Activated CD8-positive, alpha-beta T cell treated with anti-CD3 and anti-CD28 coated beads, Interleukin-2, amount 10 ng/mL, durations not matched to agents 7 days and 5 days (primary cell): ENCODE measurements around the gene UNK. TPM values are rescaled to one million over a fixed set of nuclear protein-coding genes. Genes with fewer than 3 reads are reported as not detected.
A peak's percentile ranks its signal among the peaks of the same experiment; 100 is the strongest.

Source experiments
- ATAC-seq: fragments of 150-1000 bp; cut with Tn5 transposase; one replicate; pipeline ENCODE4 v1.10.0; 2021; ENCODE audit warnings: moderate library complexity
- CTCF ChIA-PET: fragments of 350-600 bp; sonication (Branson Sonifier 250); formaldehyde crosslinking; loops from one replicate; lab custom pipeline; 2021; ENCODE audit warnings: antibody characterized with exemption; lab: Charles Lee
- POLR2A ChIA-PET: fragments of 350-600 bp; sonication (Branson Sonifier 250); formaldehyde crosslinking; loops from one replicate; lab custom pipeline; 2021; ENCODE audit warnings: antibody characterized with exemption; lab: Charles Lee
- DNase-seq: peaks from one replicate; pipeline ENCODE4 v3.0.0-alpha.2; 2020
- H3K27ac Mint-ChIP-seq: one replicate; pipeline ENCODE4 v1.8.0; 2021; ENCODE audit warnings: mild to moderate bottlenecking, mixed read lengths
- H3K27me3 Mint-ChIP-seq: one replicate; pipeline ENCODE4 v1.8.0; 2021; ENCODE audit warnings: low read depth, mixed read lengths
- H3K36me3 Mint-ChIP-seq: one replicate; pipeline ENCODE4 v1.8.0; 2021; ENCODE audit warnings: low read depth, mixed read lengths
- H3K4me1 Mint-ChIP-seq: one replicate; pipeline ENCODE4 v1.8.0; 2021; ENCODE audit warnings: low read depth, mixed read lengths
- H3K4me3 Mint-ChIP-seq: one replicate; pipeline ENCODE4 v1.8.0; 2021; ENCODE audit warnings: mild to moderate bottlenecking, mixed read lengths
- H3K9me3 Mint-ChIP-seq: one replicate; pipeline ENCODE4 v1.8.0; 2022; ENCODE audit warnings: mixed read lengths; ENCODE audit not compliant: insufficient read depth
- total RNA-seq, 2 experiments: library from RNA; stranded (reverse); gene quantifications; one replicate each; pipeline ENCODE4 v1.2.3, GENCODE V29; 2021

The UNK gene
- total RNA-seq, 2 experiments from 2014 or later = 30.2 to 31.0 TPM

GRCh38 chr17:75836605-75837004 lies 52.0 kb downstream of the UNK start:
- POLR2A ChIA-PET = interaction anchor here (0.5 to 17.8 kb wide), 3 partner anchors 9 to 59 kb away, joined by 3 to 205 read pairs (median 6); a partner anchor contains a TSS
- Mint-ChIP-seq H3K27me3 (no peaks in the 10 kb centered on the region), H3K9me3 (no peaks in the 10 kb centered on the region), H3K4me3 (no peak overlapping the region), H3K36me3 (peaks cover 64% of the 10 kb centered on the region), H3K4me1 (peaks cover 49% of the 10 kb centered on the region), H3K27ac (peak overlapping the region; percentile 11)
- DNase-seq (no peak), ATAC-seq (no peak)
- CTCF ChIA-PET = interaction anchor here (0.7 to 1.4 kb wide), 3 partner anchors 9 to 22 kb away, joined by 4 to 5 read pairs (median 5); no protein-coding TSS in a partner anchor

- Mint-ChIP-seq H3K4me3 (no peak overlapping the region), H3K36me3 (peaks cover 62% of the 10 kb centered on the region), H3K4me1 (peaks cover 42% of the 10 kb centered on the region), H3K27me3 (no peaks in the 10 kb centered on the region), H3K27ac (peak overlapping the region; percentile 33), H3K9me3 (no peaks in the 10 kb centered on the region)
- CTCF ChIA-PET = interaction anchor here (1.4 kb wide), 1 partner anchor 10 kb away, joined by 5 read pairs; no protein-coding TSS in a partner anchor
- POLR2A ChIA-PET = interaction anchor here (0.6 to 17.8 kb wide), 2 partner anchors 19 to 61 kb away, joined by 4 to 205 read pairs; a partner anchor contains a TSS
- DNase-seq (no peak), ATAC-seq (no peak)
These were observed 53.3 kb downstream of the UNK start for GRCh38 chr17:75837899-75838298.

- Mint-ChIP-seq H3K4me3 (no peak overlapping the region), H3K27ac (no peak overlapping the region)
These were observed 53.8 kb downstream of the UNK start for GRCh38 chr17:75838410-75838809.

DNA sequence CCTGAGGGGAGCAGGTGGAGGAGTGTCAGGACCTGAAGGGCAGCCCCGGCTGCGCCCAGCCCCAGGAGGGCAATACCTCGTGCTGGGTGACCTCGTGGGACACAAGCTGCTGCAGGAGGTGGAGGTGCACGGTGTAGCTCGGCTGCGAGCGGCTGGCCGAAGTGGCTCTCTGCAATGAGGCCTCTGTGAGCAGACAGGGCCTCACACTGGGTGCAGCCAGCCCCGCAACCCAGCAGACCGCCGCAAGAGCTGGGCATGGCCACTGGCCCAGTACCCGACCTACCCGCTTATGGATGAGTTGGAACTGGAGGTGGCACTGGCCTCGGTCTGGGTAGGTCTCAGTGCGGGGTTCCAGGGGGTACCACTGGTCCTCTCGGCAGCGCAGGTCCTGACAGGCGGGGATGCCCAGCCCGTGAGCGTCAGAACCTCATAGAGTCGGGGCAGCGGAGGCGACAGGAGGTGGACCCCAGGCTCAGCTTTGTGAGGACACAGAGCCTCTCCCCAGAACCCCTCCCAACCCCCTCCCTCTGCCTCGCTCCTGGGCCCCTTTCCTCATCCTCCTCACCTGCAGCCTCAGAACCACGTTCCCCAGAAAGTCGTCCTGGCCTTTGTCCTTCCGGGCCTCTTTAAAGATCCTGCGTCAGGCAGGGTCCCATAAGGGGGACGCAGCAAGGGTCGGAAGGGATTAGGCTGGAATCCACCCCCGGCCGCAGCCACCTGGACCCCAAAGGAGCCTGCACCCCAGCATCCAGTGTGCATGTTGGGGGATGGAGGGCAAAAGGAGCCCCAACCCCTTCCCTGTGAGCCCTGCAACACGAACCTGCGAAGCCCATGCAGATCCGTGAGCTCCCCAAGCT lies 55.6 kb downstream of the UNK start:
- CTCF ChIA-PET = interaction anchor here (0.8 kb wide), 1 partner anchor 8 kb away, joined by 3 read pairs; no protein-coding TSS in a partner anchor
- Mint-ChIP-seq H3K4me3 (no peak overlapping the region), H3K27ac (no peak overlapping the region), H3K9me3 (no peaks in the 10 kb centered on the region), H3K36me3 (peaks cover 44% of the 10 kb centered on the region), H3K4me1 (peaks cover 28% of the 10 kb centered on the region), H3K27me3 (no peaks in the 10 kb centered on the region)
- POLR2A ChIA-PET = interaction anchor here (3.2 kb wide), 1 partner anchor 15 kb away, joined by 11 read pairs; the partner anchor contains the start of gene WBP2
- ATAC-seq = no peak
- no peak for DNase-seq

More at GRCh38 chr17:75838410-75838809, 53.8 kb downstream of the UNK start:
- Mint-ChIP-seq H3K4me1 (peaks cover 37% of the 10 kb centered on the region), H3K36me3 (peaks cover 60% of the 10 kb centered on the region), H3K27me3 (no peaks in the 10 kb centered on the region), H3K9me3 (no peaks in the 10 kb centered on the region)
- ATAC-seq (no peak), DNase-seq (no peak)
- ChIA-PET CTCF (no interaction called here), POLR2A (interaction anchor here (0.6 kb wide), 1 partner anchor 18 kb away, joined by 4 read pairs; no protein-coding TSS in a partner anchor)

DNA sequence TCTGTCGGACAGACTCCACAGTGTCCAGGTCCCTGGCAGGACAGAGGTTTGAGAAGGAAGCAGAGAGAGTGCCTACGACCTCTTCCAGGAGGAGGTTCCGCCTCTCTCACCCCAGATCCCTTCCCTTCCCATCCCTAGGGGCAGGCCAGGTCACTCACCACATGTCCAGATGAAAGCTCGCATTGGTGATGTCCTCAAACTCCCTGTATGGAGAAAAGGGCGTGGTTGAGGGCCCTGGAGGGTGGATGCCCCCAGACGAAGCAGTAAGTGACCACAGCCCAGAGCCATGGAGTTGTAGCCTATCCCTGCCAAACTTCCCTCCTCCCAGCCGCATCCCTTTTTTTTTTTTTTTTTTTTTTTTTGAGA lies 56.2 kb downstream of the UNK start:
- CTCF ChIA-PET = no interaction called here
- H3K4me1 Mint-ChIP-seq = peaks cover 31% of the 10 kb centered on the region
- peak overlapping the region; percentile 38 for H3K4me3 Mint-ChIP-seq
- H3K36me3 Mint-ChIP-seq = peaks cover 46% of the 10 kb centered on the region
- DNase-seq (no peak), ATAC-seq (no peak)
- H3K27me3 Mint-ChIP-seq = no peaks in the 10 kb centered on the region
- peak overlapping the region; percentile 52 for H3K27ac Mint-ChIP-seq
- H3K9me3 Mint-ChIP-seq = no peaks in the 10 kb centered on the region
- POLR2A ChIA-PET = interaction anchor here (3.2 kb wide), 1 partner anchor 14 kb away, joined by 11 read pairs; the partner anchor contains the start of gene WBP2

GRCh38 chr17:75842411-75842810 lies 57.8 kb downstream of the UNK start:
- DNase-seq (no peak), ATAC-seq (no peak)
- Mint-ChIP-seq H3K4me1 (peaks cover 31% of the 10 kb centered on the region), H3K27me3 (no peaks in the 10 kb centered on the region), H3K36me3 (peaks cover 53% of the 10 kb centered on the region), H3K4me3 (peak overlapping the region; percentile 91), H3K9me3 (no peaks in the 10 kb centered on the region), H3K27ac (peak overlapping the region; percentile 97)
- CTCF ChIA-PET = interaction anchor here (0.7 to 3.7 kb wide), 5 partner anchors 16 to 92 kb away, joined by 3 to 21 read pairs (median 4); no protein-coding TSS in a partner anchor
- POLR2A ChIA-PET = interaction anchor here (0.6 to 5.5 kb wide), 5 partner anchors 9 to 58 kb away, joined by 3 to 66 read pairs (median 8); partner anchors contain the start of genes UNK and WBP2

- peak overlapping the region; percentile 97 for H3K27ac Mint-ChIP-seq
These were observed 58.5 kb downstream of the UNK start for GRCh38 chr17:75842963-75843576.

DNA sequence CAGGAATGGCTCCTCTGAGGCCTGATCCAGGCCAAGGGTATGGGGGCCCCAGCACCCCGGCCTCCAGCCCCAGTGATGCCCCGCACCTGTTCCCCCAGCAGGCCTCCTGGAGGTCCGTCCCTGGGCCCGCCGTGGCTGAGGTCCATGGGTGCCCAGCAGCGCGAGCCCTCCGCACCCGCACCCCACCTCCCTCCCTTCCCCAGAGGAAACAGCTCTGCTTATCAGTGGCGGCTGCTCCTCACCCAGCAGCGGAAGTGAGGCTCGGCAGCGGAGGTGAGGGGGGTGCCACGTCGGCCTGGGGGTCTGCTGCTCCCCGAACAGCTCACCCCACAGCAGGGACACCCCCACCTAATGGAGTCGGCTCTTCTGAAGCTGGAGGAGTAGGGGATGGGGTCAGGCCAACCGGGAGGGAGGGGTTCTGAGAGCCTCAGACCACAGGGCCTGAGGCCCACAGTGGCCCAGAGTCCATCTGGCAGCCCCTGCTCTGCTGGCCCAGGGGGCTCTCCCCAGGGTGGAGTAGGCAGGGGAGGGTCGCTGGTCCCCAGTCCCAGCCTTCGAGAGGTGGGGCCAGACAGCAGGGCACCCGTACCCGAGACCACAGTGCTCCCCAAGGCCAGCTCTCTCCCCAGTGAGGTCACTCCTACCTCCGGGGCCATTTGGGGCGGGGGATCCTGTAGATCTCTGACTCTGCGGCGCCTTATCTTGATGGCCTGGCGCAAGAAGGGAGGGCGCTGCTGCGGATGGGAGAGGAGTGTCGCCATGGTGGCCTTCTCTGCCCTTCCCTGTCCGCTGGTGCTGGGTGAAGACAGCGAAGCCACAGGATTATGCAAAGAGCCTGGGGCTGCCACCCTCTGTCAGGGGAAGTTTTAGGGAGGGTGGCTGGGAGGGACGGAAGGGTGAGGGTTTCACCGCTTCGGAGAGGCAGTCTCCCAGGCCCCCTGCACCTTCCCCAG lies 59.2 kb downstream of the UNK start, which contains the start of gene UNC13D:
UNC13D (minus strand) TSS at position 828 of the 953 bp plus-strand sequence; CDS start at position 761, 67 bp downstream.
- ChIA-PET POLR2A (interaction anchor here (0.5 to 5.5 kb wide), 16 partner anchors 10 to 1136 kb away, joined by 3 to 66 read pairs (median 4); partner anchors contain the start of genes UNK and WBP2), CTCF (interaction anchor here (0.6 to 4.8 kb wide), 21 partner anchors 11 to 211 kb away, joined by 3 to 49 read pairs (median 3); partner anchors contain the start of genes GALK1, SMIM5 and WBP2)
- DNase-seq = peak; percentile 79
- H3K36me3 Mint-ChIP-seq = peaks cover 50% of the 10 kb centered on the region
- no peaks in the 10 kb centered on the region for H3K27me3 Mint-ChIP-seq
- peak within 1 kb of the TSS; percentile 91 for H3K4me3 Mint-ChIP-seq
- peak; percentile 75 for ATAC-seq
- H3K4me1 Mint-ChIP-seq = peaks cover 38% of the 10 kb centered on the region
- H3K9me3 Mint-ChIP-seq = no peaks in the 10 kb centered on the region
- H3K27ac Mint-ChIP-seq = peak within 1 kb of the TSS; percentile 97

More at GRCh38 chr17:75842963-75843576, 58.5 kb downstream of the UNK start:
- peak overlapping the region; percentile 91 for H3K4me3 Mint-ChIP-seq
- H3K9me3 Mint-ChIP-seq = no peaks in the 10 kb centered on the region
- no peaks in the 10 kb centered on the region for H3K27me3 Mint-ChIP-seq
- peaks cover 30% of the 10 kb centered on the region for H3K4me1 Mint-ChIP-seq
- ATAC-seq = peak; percentile 41
- CTCF ChIA-PET = interaction anchor here (0.6 to 4.8 kb wide), 13 partner anchors 12 to 210 kb away, joined by 3 to 49 read pairs (median 4); partner anchors contain the start of genes SMIM5 and WBP2
- DNase-seq = peak; percentile 55
- POLR2A ChIA-PET = interaction anchor here (0.5 to 5.5 kb wide), 14 partner anchors 10 to 1137 kb away, joined by 3 to 66 read pairs (median 4); partner anchors contain the start of genes UNK and WBP2
- peaks cover 51% of the 10 kb centered on the region for H3K36me3 Mint-ChIP-seq

GRCh38 chr17:75844530-75845057 lies 60.0 kb downstream of the UNK start:
- no peaks in the 10 kb centered on the region for H3K27me3 Mint-ChIP-seq
- H3K36me3 Mint-ChIP-seq = peaks cover 47% of the 10 kb centered on the region
- DNase-seq (no peak), ATAC-seq (peak; percentile 16)
- no peaks in the 10 kb centered on the region for H3K9me3 Mint-ChIP-seq
- H3K27ac Mint-ChIP-seq = peak overlapping the region; percentile 97
- H3K4me3 Mint-ChIP-seq = peak overlapping the region; percentile 91
- ChIA-PET POLR2A (interaction anchor here (0.7 to 5.5 kb wide), 9 partner anchors 10 to 68 kb away, joined by 3 to 66 read pairs (median 8); partner anchors contain the start of genes TRIM65, UNK and WBP2), CTCF (interaction anchor here (0.7 to 4.8 kb wide), 16 partner anchors 10 to 95 kb away, joined by 3 to 49 read pairs (median 3); partner anchors contain the start of genes GALK1 and WBP2)
- H3K4me1 Mint-ChIP-seq = peaks cover 37% of the 10 kb centered on the region
